ENCODE data around the gene YAP1. TPM values are rescaled to one million over a fixed set of nuclear protein-coding genes. Genes with fewer than 3 reads are reported as not detected.

The YAP1 gene
- total RNA-seq, 4 donors from 2014 or later, result 226 to 310 (median 252) TPM

DNA sequence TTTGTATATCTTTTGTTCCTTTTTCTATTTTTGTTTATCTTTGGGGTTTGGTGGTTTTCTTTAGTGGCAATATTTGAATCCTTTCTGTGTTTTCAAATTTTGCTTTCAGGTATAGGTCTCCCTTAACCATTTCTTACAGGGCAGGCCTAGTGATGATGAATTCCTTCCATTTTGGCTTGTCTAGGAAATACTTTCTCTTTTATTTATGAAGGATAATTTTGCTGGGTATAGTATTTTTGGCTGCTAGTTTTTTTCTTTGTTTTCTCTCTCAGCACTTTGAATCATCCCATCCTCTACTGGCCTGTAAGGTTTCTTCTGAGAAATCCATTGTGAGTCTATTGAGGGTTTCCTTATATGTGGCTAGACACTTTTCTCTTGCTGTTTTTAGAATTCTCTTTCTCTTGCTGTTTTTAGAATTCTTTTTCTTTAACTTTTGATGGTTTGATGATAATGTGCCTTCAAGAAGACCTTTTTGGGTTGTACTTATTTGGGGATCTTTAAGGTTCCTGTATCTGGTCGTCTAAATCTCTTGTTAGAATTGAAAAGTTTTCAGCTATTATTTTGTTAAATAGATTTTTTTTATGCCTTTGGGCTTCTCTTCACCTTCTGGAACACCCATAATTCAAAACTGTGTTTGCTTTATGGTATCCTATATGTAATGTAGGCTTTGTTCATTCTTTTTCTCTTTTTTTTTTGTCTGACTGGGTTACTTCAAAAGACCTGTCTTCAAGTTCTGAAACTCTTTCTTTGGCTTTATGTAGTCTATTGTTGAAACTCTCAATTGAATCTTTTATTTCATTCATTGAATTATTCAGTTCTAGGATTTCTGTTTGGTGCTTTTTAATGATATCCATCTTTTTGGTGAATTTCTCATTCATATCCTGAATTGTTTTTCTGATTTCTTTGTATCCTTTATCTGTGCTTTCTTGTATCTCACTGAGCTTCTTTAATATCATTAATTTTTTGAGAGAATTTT, 38.5 kb upstream of the YAP1 start:
- 82% methylated on average over 1 of the region's 1 CpG for WGBS
- TF ChIP-seq, protein P1, sequence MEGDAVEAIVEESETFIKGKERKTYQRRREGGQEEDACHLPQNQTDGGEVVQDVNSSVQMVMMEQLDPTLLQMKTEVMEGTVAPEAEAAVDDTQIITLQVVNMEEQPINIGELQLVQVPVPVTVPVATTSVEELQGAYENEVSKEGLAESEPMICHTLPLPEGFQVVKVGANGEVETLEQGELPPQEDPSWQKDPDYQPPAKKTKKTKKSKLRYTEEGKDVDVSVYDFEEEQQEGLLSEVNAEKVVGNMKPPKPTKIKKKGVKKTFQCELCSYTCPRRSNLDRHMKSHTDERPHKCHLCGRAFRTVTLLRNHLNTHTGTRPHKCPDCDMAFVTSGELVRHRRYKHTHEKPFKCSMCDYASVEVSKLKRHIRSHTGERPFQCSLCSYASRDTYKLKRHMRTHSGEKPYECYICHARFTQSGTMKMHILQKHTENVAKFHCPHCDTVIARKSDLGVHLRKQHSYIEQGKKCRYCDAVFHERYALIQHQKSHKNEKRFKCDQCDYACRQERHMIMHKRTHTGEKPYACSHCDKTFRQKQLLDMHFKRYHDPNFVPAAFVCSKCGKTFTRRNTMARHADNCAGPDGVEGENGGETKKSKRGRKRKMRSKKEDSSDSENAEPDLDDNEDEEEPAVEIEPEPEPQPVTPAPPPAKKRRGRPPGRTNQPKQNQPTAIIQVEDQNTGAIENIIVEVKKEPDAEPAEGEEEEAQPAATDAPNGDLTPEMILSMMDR (IDR thresholded peaks at IDR 0.05), result no peak
- TF ChIP-seq EP300 (IDR thresholded peaks at IDR 0.05), result no peak
- TF ChIP-seq POLR2A (IDR thresholded peaks at IDR 0.05), result no peak
- TF ChIP-seq POLR2AphosphoS5 (IDR thresholded peaks at IDR 0.05), result no peak
- DNase-seq (ENCODE audit: low spot score in 2 of 2), result no peak
- Histone ChIP-seq H3K4me3 (no peak overlapping the region), H3K27me3 (no peaks in the 10 kb centered on the region), H3K9me3 (peaks cover 11% of the 10 kb centered on the region), H3K4me1 (no peaks in the 10 kb centered on the region), H3K36me3 (no peaks in the 10 kb centered on the region), H3K27ac (no peak overlapping the region)

GRCh38 chr11:102073253-102073652, 37.0 kb upstream of the YAP1 start:
- no peak for TF ChIP-seq POLR2AphosphoS5 (IDR thresholded peaks at IDR 0.05)
- TF ChIP-seq, protein P1 (IDR thresholded peaks at IDR 0.05), result no peak
- TF ChIP-seq EP300 (IDR thresholded peaks at IDR 0.05), result no peak
- TF ChIP-seq POLR2A (IDR thresholded peaks at IDR 0.05), result no peak
- H3K9me3 ChIP-seq, result peaks cover 11% of the 10 kb centered on the region
- H3K27ac ChIP-seq, result no peak overlapping the region
- H3K27me3 ChIP-seq, result no peaks in the 10 kb centered on the region
- no peak for DNase-seq (ENCODE audit: low spot score in 2 of 2)
- WGBS, result 100% methylated on average over 2 of the region's 2 CpGs
- no peaks in the 10 kb centered on the region for H3K36me3 ChIP-seq
- no peaks in the 10 kb centered on the region for H3K4me1 ChIP-seq
- H3K4me3 ChIP-seq, result no peak overlapping the region

GRCh38 chr11:102079625-102080024, 30.6 kb upstream of the YAP1 start:
- H3K4me3 ChIP-seq, result no peak overlapping the region
- H3K9me3 ChIP-seq, result no peaks in the 10 kb centered on the region
- TF ChIP-seq, protein P1 (IDR thresholded peaks at IDR 0.05), result no peak
- TF ChIP-seq EP300 (IDR thresholded peaks at IDR 0.05) (no peak), POLR2A (IDR thresholded peaks at IDR 0.05) (no peak), POLR2AphosphoS5 (IDR thresholded peaks at IDR 0.05) (no peak)
- H3K27me3 ChIP-seq, result no peaks in the 10 kb centered on the region
- H3K36me3 ChIP-seq, result no peaks in the 10 kb centered on the region
- H3K4me1 ChIP-seq, result no peaks in the 10 kb centered on the region
- H3K27ac ChIP-seq, result no peak overlapping the region
- DNase-seq (ENCODE audit: low spot score in 2 of 2), result no peak

GRCh38 chr11:102081313-102081712, 28.9 kb upstream of the YAP1 start:
- DNase-seq (ENCODE audit: low spot score in 2 of 2), result no peak
- 64% methylated on average over 7 of the region's 7 CpGs for WGBS
- no peak for TF ChIP-seq POLR2AphosphoS5 (IDR thresholded peaks at IDR 0.05)
- TF ChIP-seq EP300 (IDR thresholded peaks at IDR 0.05), result no peak
- TF ChIP-seq POLR2A (IDR thresholded peaks at IDR 0.05), result no peak
- TF ChIP-seq, protein P1 (IDR thresholded peaks at IDR 0.05), result no peak
- no peaks in the 10 kb centered on the region for H3K27me3 ChIP-seq
- no peaks in the 10 kb centered on the region for H3K4me1 ChIP-seq
- H3K4me3 ChIP-seq, result no peak overlapping the region
- no peaks in the 10 kb centered on the region for H3K9me3 ChIP-seq
- H3K36me3 ChIP-seq, result no peaks in the 10 kb centered on the region
- no peak overlapping the region for H3K27ac ChIP-seq

DNA sequence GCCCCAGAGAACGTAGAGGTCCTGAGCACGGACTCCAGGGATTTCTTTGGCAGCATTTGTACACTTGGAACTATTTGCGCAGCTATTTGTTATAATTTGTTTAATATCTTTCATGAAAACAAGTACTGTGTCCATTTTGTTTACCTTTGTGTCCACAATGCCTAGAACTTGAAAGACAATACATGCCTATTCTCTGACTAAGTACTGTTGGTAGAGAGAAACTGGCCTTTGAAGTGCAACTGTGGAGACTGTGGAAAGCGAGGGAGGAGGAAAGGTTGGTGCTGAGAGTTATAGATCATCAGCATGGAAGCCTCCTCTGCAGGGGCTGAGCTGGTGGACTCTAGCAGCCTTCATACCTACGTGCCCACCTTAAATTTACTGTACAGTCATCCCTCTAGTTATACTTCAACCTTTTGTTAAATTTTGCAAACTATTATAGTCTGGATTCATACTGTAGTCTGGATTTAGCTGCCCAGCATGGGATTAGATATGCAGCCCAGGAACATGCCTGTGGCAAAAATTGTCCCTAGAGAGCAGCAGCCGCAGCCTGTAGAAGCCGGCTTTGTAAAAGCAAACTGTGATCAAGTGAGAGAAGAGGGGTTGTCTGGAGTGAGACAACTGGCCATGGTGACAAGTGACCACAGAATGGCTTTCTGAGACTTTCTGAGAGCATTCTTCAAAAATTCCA, 24.2 kb upstream of the YAP1 start:
- TF ChIP-seq EP300 (IDR thresholded peaks at IDR 0.05) (no peak), POLR2A (IDR thresholded peaks at IDR 0.05) (no peak), POLR2AphosphoS5 (IDR thresholded peaks at IDR 0.05) (no peak)
- TF ChIP-seq, protein P1 (IDR thresholded peaks at IDR 0.05), result no peak
- Histone ChIP-seq H3K9me3 (no peaks in the 10 kb centered on the region), H3K36me3 (no peaks in the 10 kb centered on the region), H3K27me3 (no peaks in the 10 kb centered on the region), H3K4me1 (no peaks in the 10 kb centered on the region), H3K4me3 (no peak overlapping the region), H3K27ac (no peak overlapping the region)
- DNase-seq (ENCODE audit: low spot score in 2 of 2), result no peak
- WGBS, result 84% methylated on average over 7 of the region's 7 CpGs

All from suprapubic skin (tissue), 4 donors.